HG03558 (cell line): ENCODE results near the gene KATNB1.
"Not testable (repeated sequence)": the region's sequence is repeated elsewhere in the genome, so short reads cannot be mapped to it uniquely, and the experiment has no call there.

Experiments
- ATAC-seq: cut with Tn5 transposase; IDR thresholded peaks from one replicate; pipeline ENCODE4 v1.9.1; 2021; ENCODE audit warnings: moderate number of reproducible peaks; ENCODE audit not compliant: unreplicated experiment; ENCODE audit errors: extremely low read depth

The KATNB1 gene

DNA sequence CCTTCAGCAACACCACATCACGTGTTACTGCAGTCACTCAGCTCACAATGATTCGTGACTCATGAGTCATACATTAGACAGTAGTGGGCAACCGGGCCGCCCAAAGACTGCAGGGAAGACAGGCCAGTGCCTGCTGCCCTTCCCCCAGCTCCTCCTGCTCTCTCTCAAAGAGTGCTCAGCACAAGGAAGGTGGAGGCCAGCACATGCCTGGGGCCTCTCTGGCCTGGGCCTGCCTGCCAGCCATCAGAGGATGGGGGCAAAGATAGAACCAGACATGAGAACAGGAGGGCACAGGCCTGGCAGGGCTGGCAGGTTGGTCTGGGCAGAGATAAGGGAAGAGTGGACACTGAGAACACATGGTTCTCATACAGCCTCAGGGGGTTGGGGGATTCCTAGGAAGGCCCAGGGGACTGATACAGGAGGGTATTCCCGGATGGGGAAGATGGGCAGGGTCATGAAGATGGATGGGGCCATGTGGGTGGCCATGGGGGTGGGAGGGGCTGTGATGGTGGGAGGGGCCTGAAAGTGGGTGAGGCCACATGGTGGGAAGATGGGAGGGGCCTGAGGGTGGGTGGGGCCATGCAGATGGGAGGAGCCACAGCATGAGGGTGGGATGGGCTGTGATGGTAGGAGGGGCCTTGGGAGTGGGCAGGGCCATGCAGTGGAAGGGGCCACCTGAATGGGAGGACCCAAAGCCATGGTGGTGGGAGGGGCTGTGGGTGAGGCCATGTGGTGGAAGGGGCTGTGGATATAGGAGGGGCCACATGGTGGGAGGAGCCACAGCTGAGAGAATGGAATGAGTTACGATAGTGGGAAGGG, 29.0 kb downstream of the KATNB1 start:
- no peak for ATAC-seq

GRCh38 chr16:57765160-57765728, 29.7 kb downstream of the KATNB1 start:
- ATAC-seq, result no peak

- ATAC-seq, result no peak
Observed at GRCh38 chr16:57766714-57767348, 31.3 kb downstream of the KATNB1 start.

GRCh38 chr16:57769541-57770145, 34.1 kb downstream of the KATNB1 start:
- ATAC-seq, result no peak

- ATAC-seq, result no peak
Observed at GRCh38 chr16:57770361-57770760, 34.8 kb downstream of the KATNB1 start.

- ATAC-seq, result no peak
Observed at GRCh38 chr16:57771141-57771785, 35.7 kb downstream of the KATNB1 start.

- no peak for ATAC-seq
Observed at GRCh38 chr16:57773019-57773418, 37.4 kb downstream of the KATNB1 start.

- no peak for ATAC-seq
Observed at GRCh38 chr16:57773655-57774295, 38.2 kb downstream of the KATNB1 start.

DNA sequence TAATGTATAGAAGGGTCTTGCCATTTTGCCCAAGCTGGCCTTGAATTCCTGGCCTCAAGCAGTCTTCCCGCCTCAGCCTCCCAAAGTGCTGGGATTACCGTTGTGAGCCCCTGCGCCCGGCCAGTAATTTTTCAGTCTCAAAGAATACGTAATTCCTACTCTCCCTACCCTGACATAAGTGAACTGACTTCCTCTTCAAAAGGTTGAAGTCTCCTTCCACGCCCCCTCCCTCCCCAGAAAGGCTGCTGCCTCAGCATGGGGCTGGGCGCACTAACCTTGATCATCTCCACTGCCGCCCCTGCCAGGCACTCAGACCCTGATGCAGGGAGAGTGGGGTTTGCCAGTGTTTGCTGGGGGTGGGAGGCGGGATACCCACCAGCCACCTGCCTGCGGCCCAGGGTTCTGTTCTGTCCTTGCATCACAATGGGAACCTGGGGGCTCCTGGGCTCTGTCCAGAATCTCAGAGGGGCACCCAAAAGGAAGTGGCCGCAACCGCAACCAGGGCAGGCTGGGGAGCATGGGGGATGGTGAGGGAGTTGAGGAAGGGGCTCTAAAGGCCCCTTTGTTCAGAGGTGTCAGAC, 39.2 kb downstream of the KATNB1 start:
- no peak for ATAC-seq

- no peak for ATAC-seq
Observed at GRCh38 chr16:57775661-57776469, 40.3 kb downstream of the KATNB1 start.

DNA sequence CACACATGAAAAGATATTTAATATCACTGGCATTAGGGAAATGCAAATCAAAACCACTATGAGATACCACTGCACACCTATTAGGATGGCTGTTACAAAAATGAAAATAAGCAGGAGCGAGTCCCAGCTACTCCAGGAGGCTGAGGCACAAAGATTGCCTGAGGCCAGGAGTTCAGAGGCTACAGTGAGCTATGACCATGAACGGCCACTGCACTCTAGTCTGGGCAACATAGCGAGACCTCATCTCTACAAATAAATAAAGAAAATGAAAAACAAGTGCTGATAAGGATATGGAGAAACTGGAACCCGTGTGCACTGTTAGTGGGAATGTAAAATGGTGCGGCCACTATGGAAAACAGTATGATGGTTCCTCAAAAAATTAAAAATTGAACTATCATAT, 43.1 kb downstream of the KATNB1 start:
- no peak for ATAC-seq

DNA sequence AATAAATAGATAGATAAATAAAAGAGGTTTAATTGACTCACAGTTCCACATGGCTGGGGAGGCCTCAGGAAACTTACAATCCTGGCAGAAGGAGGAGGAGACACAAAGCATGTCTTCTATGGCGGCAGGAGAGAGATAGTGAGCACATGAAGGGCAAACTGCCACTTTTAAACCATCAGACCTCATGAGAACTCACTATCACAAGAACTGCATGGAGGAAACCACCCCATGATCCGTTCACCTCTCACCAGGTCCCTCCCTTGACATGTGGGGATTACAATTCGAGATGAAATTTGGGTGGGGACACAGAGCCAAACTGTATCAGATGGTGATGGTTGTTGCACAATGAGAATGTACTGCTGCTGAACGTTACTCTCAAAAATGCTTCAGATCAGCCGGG, 44.3 kb downstream of the KATNB1 start:
- not testable (repeated sequence) for ATAC-seq

- no peak for ATAC-seq
Observed at GRCh38 chr16:57781349-57781740, 45.8 kb downstream of the KATNB1 start.

- no peak for ATAC-seq
Observed at GRCh38 chr16:57781741-57782606, 46.4 kb downstream of the KATNB1 start.

- not testable (repeated sequence) for ATAC-seq
Observed at GRCh38 chr16:57782607-57783055, 47.1 kb downstream of the KATNB1 start.

DNA sequence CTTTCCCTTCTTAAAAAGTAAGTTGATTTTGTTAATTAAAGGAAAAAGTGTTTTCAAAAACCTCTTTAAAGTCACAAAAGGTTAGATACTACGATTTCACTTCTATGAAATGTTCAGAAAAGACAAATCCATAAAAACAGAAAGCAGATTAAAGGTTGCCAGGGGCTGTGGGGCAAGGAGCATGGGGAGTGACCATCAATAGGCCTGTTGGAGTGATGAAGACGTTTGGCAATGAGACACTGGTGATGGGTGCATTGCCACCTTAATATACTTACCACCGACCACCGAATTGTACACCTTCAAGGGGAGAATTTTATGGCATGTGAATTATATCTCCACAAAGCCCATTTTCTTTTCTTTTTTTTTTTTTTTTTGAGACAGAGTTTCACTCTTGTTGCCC, 47.5 kb downstream of the KATNB1 start:
- ATAC-seq, result no peak

DNA sequence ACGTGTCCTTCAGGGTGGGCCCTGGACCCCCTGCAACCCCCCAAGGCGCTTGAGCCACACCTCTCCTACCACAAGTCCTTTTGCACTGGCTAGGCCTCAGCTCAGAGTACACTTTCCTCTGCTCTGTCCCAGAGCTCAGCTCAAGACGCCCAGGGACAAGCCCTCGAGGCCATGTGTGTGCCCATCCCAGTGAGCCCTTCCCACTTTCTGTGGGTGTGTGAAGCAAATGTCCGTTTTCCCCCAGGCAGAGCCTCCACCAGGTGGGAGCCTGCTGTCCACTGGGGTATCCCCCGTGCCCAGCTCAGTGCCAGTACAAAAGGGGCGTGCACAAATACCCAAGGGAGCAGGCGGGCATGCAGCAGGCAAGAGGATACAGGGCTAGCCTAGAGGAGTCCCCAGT, 48.3 kb downstream of the KATNB1 start:
- no peak for ATAC-seq

GRCh38 chr16:57784334-57784733, 48.8 kb downstream of the KATNB1 start:
- no peak for ATAC-seq
